Epithelial cell of prostate (primary cell): Measurements from ENCODE around the gene MCCC2.

Experiments used
- DNase-seq: peaks from one replicate; pipeline ENCODE4 v3.0.0-alpha.2; 2011; ENCODE audit warnings: low read depth, low spot score
- H3K27ac ChIP-seq: fragments of 450-650 bp; 2 replicates; pipeline ENCODE4 v1.5.1; 2017; ENCODE audit warnings: mild to moderate bottlenecking

The MCCC2 gene

GRCh38 chr5:71706906-71707305 lies 119.8 kb downstream of the MCCC2 start:
- H3K27ac ChIP-seq = no peak overlapping the region
- no peak for DNase-seq
